GM21423 (cell line): Measurements from ENCODE around the gene RAB43.

Experiments used
- ATAC-seq: cut with Tn5 transposase; IDR thresholded peaks from one replicate; pipeline ENCODE4 v1.9.1; 2021; ENCODE audit warnings: mild to moderate bottlenecking, moderate library complexity; ENCODE audit not compliant: unreplicated experiment

The RAB43 gene

DNA sequence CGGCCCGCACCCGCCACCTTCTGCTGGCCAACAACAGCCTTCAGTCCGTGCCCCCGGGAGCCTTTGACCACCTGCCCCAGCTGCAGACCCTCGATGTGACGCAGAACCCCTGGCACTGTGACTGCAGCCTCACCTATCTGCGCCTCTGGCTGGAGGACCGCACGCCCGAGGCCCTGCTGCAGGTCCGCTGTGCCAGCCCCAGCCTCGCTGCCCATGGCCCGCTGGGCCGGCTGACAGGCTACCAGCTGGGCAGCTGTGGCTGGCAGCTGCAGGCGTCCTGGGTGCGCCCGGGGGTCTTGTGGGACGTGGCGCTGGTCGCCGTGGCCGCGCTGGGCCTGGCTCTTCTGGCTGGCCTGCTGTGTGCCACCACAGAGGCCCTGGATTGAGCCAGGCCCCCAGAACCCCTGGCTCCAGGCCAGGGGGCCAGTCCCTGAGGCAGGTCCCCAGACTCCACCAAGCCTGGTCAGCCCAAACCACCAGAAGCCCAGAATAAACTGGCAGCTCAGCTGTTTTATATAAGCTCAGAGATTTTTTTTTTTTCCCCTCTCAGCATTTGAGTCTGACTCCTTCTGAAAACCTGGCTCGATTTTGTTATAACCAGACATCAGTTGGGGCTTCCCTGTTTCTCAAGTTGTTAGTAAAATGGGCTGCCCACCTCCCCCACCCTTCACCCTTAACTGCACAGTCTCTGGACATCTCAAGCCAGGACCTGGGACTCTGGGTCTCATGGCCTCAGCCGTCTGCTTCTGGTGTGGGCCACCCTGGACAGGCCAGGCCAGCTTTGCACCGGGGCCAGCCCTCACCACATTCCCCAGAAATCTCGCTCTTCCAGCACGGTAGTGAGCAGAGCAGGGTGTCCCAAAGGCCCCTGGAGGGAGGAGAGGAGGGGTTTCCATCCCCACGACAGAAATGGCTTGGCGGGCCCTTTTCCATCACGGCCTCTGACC is 59.4 kb downstream of the RAB43 start:
- ATAC-seq, result no peak

DNA sequence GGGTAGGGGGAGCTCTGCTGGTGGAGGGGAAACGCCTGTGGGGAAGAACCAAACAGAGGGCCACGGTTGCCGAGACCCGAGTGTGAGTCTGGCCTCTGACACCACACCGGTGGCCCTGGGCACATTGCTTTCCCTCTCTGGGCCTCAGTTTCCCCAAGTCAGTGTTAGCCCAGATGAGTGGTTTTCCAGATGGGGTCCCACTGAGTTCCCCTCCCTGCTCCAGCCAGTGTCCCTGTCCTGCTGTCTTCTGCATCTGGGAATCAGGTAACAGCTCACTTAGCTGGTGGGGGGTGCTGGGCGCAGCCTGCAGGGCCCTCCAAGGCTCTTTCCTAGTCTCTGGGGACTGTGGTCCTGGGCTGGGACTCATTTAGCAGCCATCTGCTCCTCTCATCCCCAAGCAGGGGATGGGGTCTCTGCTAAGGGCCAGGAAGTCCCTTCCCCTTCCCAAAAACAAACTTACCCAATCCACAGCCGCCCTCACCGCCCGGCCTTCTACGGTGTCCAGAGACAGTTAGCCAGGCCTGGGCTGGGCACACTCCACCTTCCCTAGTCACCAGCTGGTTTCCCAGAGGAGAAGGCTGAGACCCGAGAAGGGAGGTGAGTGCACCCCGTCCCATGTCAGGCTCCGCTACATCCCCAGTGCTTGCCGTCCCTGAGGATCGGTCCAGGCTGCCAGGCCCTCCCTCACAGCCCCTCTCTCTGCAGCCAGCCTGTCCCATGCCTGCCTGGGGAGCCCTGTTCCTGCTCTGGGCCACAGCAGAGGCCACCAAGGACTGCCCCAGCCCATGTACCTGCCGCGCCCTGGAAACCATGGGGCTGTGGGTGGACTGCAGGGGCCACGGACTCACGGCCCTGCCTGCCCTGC is 60.3 kb downstream of the RAB43 start:
- ATAC-seq, result no peak

DNA sequence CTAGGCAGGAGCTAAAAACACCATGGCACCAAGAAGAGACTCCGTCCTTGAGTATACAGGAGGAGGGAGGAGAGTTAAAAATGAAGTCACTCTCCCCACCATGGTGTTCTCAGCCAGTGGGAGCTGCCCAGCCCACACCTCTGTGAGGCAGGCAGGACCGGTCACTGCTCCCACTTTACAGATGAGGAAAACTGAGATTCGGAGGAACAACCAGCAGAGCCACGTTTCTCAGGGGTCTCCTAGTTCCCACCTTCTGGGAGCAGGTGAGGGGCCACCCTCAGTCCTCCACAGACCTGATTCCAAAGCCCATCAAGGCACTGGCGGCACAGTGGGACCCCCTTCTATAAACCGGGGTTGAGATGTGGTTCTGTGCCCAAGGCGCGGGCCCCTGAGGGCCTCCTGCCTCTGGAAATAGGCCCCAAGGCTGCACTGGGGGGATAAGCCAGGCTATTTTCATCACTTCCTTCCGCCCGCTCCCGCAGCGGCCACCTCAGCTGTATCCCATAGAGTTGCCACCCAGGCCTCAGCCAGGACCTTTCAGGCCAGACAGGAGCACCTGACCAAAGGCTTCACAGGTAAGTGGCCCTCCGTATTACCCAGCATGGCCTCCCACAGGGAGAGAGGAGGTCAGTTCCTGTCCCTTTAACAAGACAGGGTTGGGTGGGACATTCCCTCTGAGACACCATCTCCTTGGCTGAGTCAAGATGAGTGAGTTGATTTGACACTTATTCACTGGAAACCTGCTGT is 61.2 kb downstream of the RAB43 start, which contains the start of gene GP9:
Gene GP9, plus strand, starts transcription at position 504 of the 747 bp plus-strand sequence. CDS start 961 bp downstream, outside the sequence.
- no peak for ATAC-seq

DNA sequence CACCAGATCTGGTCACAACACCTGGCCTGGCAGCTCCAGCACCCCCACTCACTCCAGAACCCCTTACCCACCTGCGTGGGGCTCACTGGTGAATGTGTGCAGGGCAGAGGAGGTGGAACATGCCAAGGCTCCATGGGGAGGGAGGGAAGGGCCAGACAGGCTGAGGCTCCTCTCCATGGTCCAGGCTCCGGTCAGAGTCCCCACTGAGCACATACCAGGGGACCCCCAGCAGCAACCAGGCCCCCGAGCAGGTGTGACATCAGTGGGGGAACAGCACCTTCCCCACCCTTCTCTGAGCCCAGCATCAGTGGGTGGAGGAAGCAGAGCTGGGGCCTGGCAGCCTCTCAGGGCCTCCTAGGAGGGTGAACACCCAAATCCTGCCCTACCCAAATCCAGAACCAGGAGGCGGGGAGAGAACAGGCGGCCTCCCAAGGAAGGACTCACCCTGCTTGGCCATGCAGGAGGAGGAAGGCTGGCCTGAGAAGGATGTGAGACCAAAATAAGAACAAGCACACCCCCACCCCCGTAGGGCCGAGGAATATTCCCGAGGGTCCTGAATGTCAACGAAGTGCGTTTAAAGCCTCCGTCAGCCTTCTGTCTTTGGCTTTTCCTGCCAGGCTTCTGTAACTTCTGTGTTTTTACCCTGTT is 62.2 kb downstream of the RAB43 start:
- ATAC-seq, result no peak

DNA sequence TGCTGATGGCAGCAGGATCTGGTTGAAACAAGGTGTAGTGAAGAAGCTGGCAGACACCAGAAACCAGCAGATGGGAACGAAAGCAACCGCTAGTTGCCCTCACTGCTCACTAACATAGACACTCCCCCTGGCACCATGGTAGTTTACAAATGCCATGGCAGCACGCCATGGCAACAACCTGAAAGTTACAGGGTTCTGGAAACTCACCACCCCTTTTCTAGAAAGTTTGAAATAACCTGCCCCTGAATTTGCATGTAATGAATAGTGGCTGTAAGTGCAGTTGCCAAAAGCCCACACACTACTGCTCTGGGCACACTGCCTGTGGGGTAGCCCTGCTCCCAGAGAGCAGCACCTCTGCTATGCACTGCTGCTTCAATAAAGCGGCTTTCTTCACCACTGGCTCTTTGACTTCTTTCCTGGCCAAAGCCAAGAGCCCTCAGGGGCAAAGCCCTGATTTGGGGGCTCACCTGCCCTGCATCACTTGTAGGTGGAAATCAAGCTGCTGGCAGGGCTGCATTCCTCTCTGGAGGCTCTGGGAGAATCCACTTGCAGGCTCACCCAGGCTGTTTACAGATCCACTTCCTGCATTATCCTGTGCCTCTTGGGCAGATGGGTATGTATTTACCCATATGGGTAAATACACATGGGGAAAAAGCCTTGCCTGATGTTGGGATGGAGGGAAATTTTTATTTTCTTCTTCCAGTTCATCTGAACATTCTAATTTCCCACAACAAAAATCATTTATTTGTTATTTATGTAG is 63.0 kb downstream of the RAB43 start:
- ATAC-seq, result no peak

DNA sequence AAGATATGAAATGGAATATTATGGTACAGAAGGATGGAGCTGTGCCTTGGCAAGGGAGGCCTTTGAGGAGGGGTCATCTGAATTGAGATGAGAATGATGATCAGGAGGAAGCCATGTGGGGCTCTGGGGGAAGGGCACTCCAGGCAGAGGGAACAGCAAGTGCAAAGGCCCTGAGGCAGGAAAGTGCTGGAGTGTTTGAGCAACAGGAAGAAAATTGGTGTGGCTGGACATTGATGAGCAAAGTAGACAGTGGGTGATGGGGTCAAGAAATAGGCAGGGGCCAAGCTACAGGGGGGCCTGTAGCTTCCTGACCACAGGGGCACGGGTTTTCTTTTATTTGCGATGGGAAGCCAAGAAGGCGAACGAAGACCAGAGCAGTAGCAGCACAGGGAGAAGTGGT is 64.4 kb downstream of the RAB43 start:
- no peak for ATAC-seq

DNA sequence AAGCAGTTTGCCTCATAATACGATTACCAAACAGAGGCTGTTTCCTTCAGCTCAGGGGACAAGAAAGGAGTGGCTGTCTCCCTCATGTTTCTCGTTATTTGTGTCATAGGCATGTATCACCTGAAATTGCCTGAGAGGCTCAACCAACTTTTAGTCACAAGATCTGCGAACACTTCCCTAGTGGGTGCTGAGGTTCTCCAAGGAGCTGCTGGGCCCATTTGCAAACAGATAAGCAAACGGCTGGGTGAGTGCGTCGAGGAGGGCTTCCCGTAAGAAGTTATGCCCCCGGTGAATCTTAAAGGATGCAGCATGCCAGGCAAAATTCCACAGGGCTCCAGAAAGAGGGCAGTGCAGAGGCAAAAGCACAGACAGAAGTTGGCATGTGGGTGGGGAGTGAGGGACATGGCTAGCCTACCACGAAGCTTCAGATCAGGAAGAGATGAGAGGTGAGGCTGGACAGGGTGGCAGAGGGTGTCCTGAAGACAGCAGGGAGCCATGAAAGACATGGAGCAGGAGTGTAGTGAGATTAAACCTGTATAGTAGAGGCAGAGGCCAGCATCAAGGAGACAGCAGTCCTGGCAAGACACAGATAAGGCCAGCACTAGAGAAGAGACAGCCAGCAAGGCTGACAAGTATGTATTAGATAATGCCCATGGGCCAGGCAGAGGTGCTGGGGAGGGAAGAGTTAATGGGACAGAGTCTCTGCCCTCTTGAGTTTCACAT is 65.0 kb downstream of the RAB43 start:
- no peak for ATAC-seq

DNA sequence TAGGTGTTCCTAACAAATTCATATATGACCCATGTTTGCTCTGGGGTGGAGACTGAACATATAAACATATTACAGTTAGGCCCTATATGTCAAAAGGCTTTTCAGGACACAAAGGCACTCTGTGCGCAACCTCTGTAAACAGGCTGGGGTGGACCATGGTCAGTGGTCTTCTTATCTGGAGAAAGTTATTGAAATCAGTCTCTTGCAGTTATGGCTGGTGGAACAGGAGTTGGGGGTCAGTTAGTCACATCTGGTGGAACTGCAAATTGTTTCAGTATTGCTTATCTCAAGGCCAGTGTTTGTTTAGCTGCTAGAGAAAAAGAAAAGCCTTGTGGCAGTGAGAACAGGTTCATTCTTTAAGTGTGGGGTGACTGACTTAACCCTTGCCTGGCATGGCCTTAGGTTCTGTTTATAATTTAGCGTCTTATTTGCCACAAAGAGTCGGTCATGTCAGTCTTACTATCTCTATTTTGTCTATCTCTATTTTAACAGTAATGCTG is 66.9 kb downstream of the RAB43 start:
- ATAC-seq, result no peak

DNA sequence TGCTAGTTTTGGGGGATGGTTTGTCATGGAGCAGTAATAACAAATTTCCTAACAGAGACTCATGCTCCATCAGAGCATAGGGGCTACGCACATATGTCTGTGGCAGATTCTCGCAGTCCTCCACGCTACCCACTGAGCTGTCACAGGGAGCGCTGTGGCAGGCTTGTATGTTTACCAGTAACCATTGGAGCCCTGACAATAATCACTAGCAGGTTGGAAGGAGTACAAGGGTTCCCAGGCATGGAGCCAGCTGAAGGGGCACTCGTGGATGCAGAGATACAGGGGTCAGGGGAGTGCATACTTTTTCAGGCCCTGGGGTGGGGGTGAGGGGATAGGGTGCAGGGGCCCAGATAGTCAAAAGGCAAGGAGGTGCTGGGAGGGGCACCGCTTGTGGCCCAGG is 68.9 kb downstream of the RAB43 start:
- ATAC-seq, result no peak

DNA sequence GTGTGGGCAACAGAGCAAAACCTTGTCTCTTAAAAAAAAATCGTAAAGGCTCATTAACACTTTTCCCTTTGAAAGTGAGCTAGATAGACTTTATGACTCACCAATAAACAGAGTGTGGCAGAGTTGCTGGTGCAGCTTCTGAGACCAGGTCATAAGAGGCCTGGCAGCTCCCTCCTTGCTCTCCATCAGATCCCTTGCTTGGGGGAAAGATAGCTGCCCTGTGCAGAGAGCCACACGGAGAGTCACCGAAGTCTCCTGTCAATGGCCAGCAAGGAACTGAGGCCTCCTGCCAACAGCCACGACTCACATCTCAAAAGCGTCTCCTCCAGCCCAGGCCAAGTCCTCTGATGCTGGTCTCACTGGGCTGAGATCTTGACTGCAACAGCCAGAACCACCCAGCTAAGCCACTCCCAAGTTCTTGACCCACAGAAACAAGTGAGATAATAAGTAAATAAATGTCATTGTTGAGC is 69.7 kb downstream of the RAB43 start:
- no peak for ATAC-seq

DNA sequence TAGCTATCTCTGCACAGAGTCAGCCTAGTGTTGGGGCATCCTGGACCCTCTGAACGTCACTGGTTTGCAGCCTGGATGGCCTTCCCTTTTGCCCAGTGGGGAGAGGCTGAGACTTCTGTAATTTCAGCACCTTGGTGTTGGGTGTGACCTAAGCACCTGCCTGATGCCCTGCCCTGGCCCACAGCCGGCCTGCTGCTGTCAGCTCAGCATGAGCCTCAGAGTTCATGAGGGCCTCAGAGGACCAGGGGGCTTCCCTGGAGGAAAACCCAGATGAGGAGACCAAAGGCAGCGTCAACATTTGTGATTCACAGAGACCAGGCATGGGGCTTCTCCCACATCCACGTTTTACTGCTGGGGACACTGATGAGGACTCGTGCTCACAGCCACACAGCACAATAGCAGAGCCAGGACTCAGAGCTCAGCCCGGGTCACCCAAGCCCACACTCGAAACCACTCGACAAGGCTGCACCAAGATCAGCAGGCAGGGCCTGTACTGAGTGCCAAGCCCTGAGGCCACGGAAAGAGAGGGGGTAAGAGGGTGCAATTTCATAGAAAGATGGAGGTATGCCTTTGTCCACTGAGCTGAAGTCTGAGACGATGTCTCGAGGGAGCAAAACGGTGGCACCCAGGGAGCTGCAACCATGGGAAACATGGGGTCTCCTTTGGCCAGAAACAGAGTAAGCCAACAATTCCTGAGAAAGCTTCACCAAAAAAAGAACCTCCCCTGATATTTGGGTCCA is 70.9 kb downstream of the RAB43 start:
- no peak for ATAC-seq

DNA sequence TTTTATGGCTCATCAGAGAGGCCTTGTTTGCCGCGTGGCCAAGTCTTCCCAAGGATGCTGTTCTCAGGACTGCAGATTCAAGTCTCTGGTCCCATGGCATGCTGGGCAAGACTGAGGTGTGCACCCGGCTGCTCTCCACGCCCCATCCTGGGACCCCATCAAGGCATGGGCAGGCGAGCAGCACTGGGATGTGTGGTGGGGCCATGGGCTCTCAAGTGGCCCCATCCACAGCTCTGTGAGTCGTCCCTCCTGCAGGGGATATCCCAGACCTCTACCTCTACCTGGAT is 74.1 kb downstream of the RAB43 start:
- no peak for ATAC-seq

DNA sequence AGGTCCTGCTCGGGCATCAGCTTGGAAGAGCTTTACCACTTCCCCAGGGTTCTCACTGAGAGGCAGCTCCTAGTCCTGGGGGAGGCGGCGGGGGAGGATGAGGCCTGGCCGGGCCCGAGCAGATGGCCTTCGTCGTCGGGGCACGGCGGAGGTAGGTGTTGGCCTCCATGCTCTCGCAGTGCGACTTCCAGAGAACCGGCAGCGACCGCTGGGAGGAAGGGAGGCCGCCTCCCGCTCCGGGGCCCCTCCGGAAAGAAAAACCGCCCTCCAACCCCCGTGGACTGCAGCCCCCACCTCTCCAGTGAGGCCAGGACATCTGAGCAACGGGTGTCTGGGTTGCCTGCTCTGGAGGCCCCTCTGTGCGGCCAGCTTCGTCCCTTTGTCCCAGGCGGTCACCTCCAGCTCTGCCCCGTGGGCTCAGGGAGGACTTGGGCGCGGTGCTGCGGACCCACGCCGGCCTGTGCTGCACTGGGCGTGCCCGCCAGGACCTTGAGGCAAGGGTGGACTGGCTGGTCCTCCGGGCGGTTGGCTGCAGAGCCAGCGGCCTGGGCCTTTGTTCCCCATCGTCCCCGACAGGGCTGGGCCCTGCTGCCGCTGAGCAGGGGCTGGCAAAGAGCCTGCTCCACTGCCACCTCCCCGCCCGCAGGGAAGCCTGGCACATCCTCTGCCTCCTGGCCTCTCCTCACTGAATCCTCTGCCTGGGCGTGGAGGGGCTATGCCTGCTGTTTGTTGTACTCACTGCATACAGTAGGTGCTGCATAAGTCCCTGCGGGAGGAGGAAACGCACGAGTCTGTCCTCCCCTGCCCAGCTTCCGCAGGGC is 74.7 kb downstream of the RAB43 start:
- no peak for ATAC-seq

DNA sequence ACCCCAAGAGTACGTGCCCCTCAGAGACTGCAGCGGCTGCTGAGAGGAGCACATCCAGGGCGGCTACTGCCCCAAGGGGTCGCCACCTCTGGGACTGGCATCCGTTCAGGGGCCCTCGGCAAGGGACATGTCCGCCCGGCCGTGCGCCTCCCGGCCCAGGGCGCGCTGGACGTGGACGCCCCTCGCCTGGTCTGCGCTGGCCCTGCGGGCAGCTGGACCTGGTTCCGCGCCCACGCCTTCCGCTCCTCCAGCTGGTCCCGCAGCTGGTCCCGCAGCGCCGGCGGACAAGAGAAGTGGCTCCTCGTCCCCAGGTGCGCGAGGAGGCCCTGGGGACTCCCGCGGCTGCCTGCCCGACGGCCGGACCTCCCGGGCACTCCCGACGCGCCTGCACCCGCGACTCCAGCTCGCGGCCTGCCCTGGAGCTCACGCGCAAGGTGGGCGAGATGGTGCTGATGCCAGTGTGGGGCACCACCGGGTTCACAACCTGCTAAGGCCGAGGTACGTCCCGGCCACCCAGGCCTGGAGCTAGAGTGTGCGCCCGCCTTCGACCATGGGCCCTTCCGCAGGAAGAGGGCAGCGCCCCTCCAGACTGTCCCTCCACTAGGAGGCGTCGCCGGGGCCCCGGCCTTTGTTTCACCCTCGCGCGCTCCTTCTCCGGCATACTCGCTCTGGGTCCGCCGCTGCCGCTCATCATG is 75.4 kb downstream of the RAB43 start:
- ATAC-seq, result no peak

DNA sequence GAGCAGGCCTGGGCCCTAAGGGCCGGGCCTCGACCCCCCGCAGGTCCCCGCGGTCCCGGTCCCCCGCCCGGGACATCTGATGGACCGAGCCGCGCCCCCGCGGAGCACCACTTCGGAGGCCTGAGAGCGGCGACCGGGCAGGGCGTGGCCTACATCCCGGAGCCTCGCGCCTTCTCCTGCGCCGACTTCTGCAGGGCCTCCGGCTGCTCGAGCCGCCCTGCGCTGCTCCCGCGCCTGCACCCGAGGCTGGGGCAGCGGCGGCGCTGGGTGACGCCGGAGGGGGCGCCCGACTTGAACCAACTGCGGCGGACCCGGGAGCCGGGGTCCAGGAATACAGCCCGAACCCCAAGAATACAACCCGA is 75.9 kb downstream of the RAB43 start:
- ATAC-seq, result no peak

DNA sequence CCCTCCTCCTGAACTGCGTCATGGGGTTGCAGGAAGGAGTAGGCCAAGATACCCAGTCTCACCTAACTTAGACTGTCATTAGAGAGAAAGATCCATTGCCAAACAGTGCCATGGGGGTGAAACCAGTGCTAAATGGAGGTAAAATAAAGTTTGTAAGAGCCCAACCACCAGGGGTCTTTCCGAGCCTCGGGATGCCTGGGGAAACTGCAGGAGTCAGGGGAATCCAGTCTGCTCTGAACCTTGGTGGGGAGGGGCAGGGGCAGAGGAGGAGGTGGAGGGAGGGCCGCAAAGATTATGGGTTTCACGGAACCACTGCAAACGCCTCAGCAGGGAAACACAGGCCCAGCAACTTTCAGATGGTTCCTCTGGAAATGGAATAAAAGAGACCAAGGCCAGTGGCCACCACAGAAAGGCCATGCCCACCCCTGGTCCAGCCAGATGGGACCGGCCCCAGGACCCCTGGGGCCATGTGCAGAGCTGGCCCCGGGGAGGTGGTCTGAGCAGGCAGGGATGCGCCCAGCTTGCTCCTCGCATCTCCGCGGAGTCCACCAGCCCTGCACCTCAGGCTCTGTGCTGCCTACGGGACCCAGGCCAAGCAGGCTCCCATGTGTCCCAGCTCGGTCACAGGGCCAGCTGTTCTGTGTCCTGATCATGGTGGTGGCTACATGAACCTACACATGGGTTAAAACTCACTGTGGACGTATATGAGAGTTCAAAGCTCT is 80.9 kb downstream of the RAB43 start:
- ATAC-seq, result no peak

DNA sequence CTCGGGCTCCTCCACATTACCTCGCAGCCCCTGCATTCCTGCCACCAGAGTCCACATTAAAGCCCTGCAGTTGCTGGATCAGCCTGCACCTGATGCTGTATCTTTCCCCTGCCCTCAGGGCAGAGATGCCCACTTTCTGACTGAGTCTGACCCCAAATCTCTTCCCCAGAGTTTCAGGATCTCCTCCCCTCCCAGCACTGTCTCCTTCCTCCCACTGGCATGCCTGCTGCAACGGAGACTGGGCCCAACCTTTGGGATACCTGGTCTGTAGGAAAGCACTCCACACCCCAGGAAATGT is 81.6 kb downstream of the RAB43 start:
- no peak for ATAC-seq
